Fibroblast of lung (primary cell): ENCODE data around the gene MAPK8IP1. TPM values are rescaled to one million over a fixed set of nuclear protein-coding genes. Genes with fewer than 3 reads are reported as not detected.
A peak's percentile ranks its signal among the peaks of the same experiment; 100 is the strongest.

ENCODE experiments used
- DNase-seq, 2 donors: peaks; one replicate each; pipeline versions ENCODE4 v3.0.0 to v3.0.0-alpha.2; 2010; ENCODE audit warnings: low read depth in 2 of 2
- H2AFZ ChIP-seq: 2 replicates; pipeline ENCODE4 v1.5.1; 2012; ENCODE audit warnings: low read length, control low read depth, inconsistent platforms
- H3K27ac ChIP-seq: 2 replicates; pipeline ENCODE4 v1.5.1; 2011; ENCODE audit warnings: low read length, control low read depth; ENCODE audit not compliant: insufficient read depth
- H3K27me3 ChIP-seq: 2 replicates; pipeline ENCODE4 v1.5.1; 2011; ENCODE audit warnings: mild to moderate bottlenecking, low read length; ENCODE audit not compliant: control insufficient read depth, insufficient read depth
- H3K36me3 ChIP-seq: 2 replicates; pipeline ENCODE4 v1.5.1; 2011; ENCODE audit warnings: low read length; ENCODE audit not compliant: control insufficient read depth, insufficient read depth
- H3K4me1 ChIP-seq: 2 replicates; pipeline ENCODE4 v1.5.1; 2011; ENCODE audit warnings: low read length; ENCODE audit not compliant: control insufficient read depth, insufficient read depth; ENCODE audit errors: extremely low read depth
- H3K4me2 ChIP-seq: 2 replicates; pipeline ENCODE4 v1.5.1; 2011; ENCODE audit warnings: low read length, control low read depth; ENCODE audit not compliant: insufficient read depth; ENCODE audit errors: extremely low read depth
- H3K4me3 ChIP-seq, 4 experiments: fragments of 200-600 bp in 1 of 4; sonication (generic) in 1 of 4; replicated peaks in 1 of 4; 2 replicates each; pipeline ENCODE4 v1.5.1; 2011 to 2016; ENCODE audit warnings: low read length in 4 of 4, low read depth in 3 of 4, mild to moderate bottlenecking in 3 of 4, control low read depth in 2 of 4, inconsistent platforms in 1 of 4, mixed read lengths in 1 of 4; ENCODE audit not compliant: insufficient read depth in 1 of 4; ENCODE audit errors: control extremely low read depth in 1 of 4
- H3K79me2 ChIP-seq: 2 replicates; pipeline ENCODE4 v1.5.1; 2012; ENCODE audit warnings: mild to moderate bottlenecking, low read length, inconsistent platforms; ENCODE audit not compliant: control insufficient read depth, insufficient read depth
- H3K9ac ChIP-seq: 2 replicates; pipeline ENCODE4 v1.5.1; 2011; ENCODE audit warnings: mild to moderate bottlenecking, low read length, control low read depth; ENCODE audit not compliant: insufficient read depth
- H3K9me3 ChIP-seq: 2 replicates; pipeline ENCODE4 v1.5.1; 2012; ENCODE audit warnings: low read depth, low read length; ENCODE audit not compliant: control insufficient read depth, insufficient read depth
- H4K20me1 ChIP-seq: 2 replicates; pipeline ENCODE4 v1.5.1; 2011; ENCODE audit warnings: low read length; ENCODE audit not compliant: control insufficient read depth, insufficient read depth; ENCODE audit errors: extremely low read depth
- CTCF ChIP-seq, 2 donors: IDR thresholded peaks in 1 of 2; conservative IDR thresholded peaks in 1 of 2; 1 replicate in 1 of 2; 2 replicates in 1 of 2; pipeline ENCODE4 v1.5.1; 2011 to 2012; ENCODE audit warnings: low read length in 2 of 2, control low read depth in 1 of 2, inconsistent platforms in 1 of 2, low read depth in 1 of 2, mild to moderate bottlenecking in 1 of 2
- EZH2 ChIP-seq: IDR thresholded peaks from 2 replicates; pipeline ENCODE4 v1.5.1; 2012; ENCODE audit warnings: low read length, control low read depth, mild to moderate bottlenecking; ENCODE audit errors: missing control alignments
- polyA plus RNA-seq, 2 donors: library from polyadenylated mRNA; depleted of rRNA in 1 of 2; stranded (reverse) in 1 of 2; unstranded in 1 of 2; fragments of >200 nt; gene quantifications; 2 replicates each; pipeline ENCODE4 v1.2.1, GENCODE V29; 2011 to 2012; ENCODE audit warnings: missing spikeins in 1 of 2
- total RNA-seq: library from RNA; depleted of rRNA; stranded (reverse); fragments of >200 nt; gene quantifications from 2 replicates; pipeline ENCODE4 v1.2.1, GENCODE V29; 2014

The MAPK8IP1 gene
- total and polyA plus RNA-seq, 2 donors (not counting 1 experiment from before 2014, with no cell fraction given), result 3.8 to 6.6 TPM

- Histone ChIP-seq H3K4me1 (peaks cover 12% of the 10 kb centered on the region), H3K27ac (no peak overlapping the region), H2AFZ (no peak overlapping the region), H3K79me2 (peaks cover 39% of the 10 kb centered on the region), H3K4me3 (no peak overlapping the region), H3K9ac (no peak overlapping the region), H3K36me3 (no peaks in the 10 kb centered on the region), H3K4me2 (peak overlapping the region; percentile 20), H4K20me1 (no peaks in the 10 kb centered on the region), H3K27me3 (no peaks in the 10 kb centered on the region), H3K9me3 (no peaks in the 10 kb centered on the region)
- no peak for TF ChIP-seq EZH2
- TF ChIP-seq CTCF (conservative IDR thresholded peaks at IDR 0.05 in 1 of 2, IDR thresholded peaks at IDR 0.05 in 1 of 2; ENCODE audit: low read depth in 1 of 2, low read length in 2 of 2), result no peak
- DNase-seq, result peak in 1 of 2 donors; percentile 64
Measured at GRCh38 chr11:45850446-45850845, 35.0 kb upstream of the MAPK8IP1 start.

- no peaks in the 10 kb centered on the region for H3K27me3 ChIP-seq
- no peaks in the 10 kb centered on the region for H4K20me1 ChIP-seq
- TF ChIP-seq EZH2 (no peak), CTCF (conservative IDR thresholded peaks at IDR 0.05 in 1 of 2, IDR thresholded peaks at IDR 0.05 in 1 of 2; ENCODE audit: low read depth in 1 of 2, low read length in 2 of 2) (no peak)
- no peak for DNase-seq
- H3K9ac ChIP-seq, result no peak overlapping the region
- no peaks in the 10 kb centered on the region for H3K9me3 ChIP-seq
- H3K4me2 ChIP-seq, result no peak overlapping the region
- no peak overlapping the region for H2AFZ ChIP-seq
- peaks cover 4% of the 10 kb centered on the region for H3K36me3 ChIP-seq
- no peak overlapping the region for H3K27ac ChIP-seq
- peaks cover 12% of the 10 kb centered on the region for H3K4me1 ChIP-seq
- peaks cover 39% of the 10 kb centered on the region for H3K79me2 ChIP-seq
- no peak overlapping the region for H3K4me3 ChIP-seq
Measured at GRCh38 chr11:45851228-45851627, 34.2 kb upstream of the MAPK8IP1 start.

GRCh38 chr11:45852018-45852711 lies 33.3 kb upstream of the MAPK8IP1 start:
- Histone ChIP-seq H3K79me2 (peaks cover 39% of the 10 kb centered on the region), H3K27me3 (no peaks in the 10 kb centered on the region), H4K20me1 (no peaks in the 10 kb centered on the region), H3K4me3 (no peak overlapping the region), H3K9me3 (no peaks in the 10 kb centered on the region), H3K27ac (no peak overlapping the region), H3K36me3 (peaks cover 4% of the 10 kb centered on the region), H3K9ac (no peak overlapping the region), H2AFZ (no peak overlapping the region), H3K4me1 (peaks cover 7% of the 10 kb centered on the region), H3K4me2 (no peak overlapping the region)
- no peak for TF ChIP-seq CTCF (conservative IDR thresholded peaks at IDR 0.05 in 1 of 2, IDR thresholded peaks at IDR 0.05 in 1 of 2; ENCODE audit: low read depth in 1 of 2, low read length in 2 of 2)
- no peak for TF ChIP-seq EZH2
- no peak for DNase-seq
